Hepatocyte (in vitro differentiated cells): ENCODE results near the gene VASN. TPM values are rescaled to one million over a fixed set of nuclear protein-coding genes. Genes with fewer than 3 reads are reported as not detected.
A peak's percentile ranks its signal among the peaks of the same experiment; 100 is the strongest.

Experiments
- DNase-seq: peaks from one replicate; pipeline ENCODE4 v3.0.0-alpha.2; 2016; ENCODE audit warnings: low spot score
- H2AFZ ChIP-seq: fragments of 200-600 bp; sonication (generic); 2 replicates; pipeline ENCODE4 v1.6.0; 2016; ENCODE audit warnings: antibody characterized with exemption, mild to moderate bottlenecking
- H3K27ac ChIP-seq: fragments of 200-600 bp; sonication (generic); 2 replicates; pipeline ENCODE4 v1.5.1; 2016; ENCODE audit warnings: mild to moderate bottlenecking
- H3K27me3 ChIP-seq: fragments of 200-600 bp; sonication (generic); 2 replicates; pipeline ENCODE4 v1.6.1; 2016
- H3K36me3 ChIP-seq: fragments of 200-600 bp; sonication (generic); replicated peaks from 2 replicates; pipeline ENCODE4 v1.5.1; 2016; ENCODE audit warnings: low read depth; ENCODE audit not compliant: insufficient read depth
- H3K4me1 ChIP-seq: fragments of 200-600 bp; sonication (generic); 2 replicates; pipeline ENCODE4 v1.5.1; 2016; ENCODE audit warnings: mild to moderate bottlenecking, moderate library complexity; ENCODE audit not compliant: insufficient read depth
- H3K4me2 ChIP-seq: fragments of 200-600 bp; sonication (generic); 2 replicates; pipeline ENCODE4 v1.6.0; 2016
- H3K4me3 ChIP-seq: fragments of 200-600 bp; sonication (generic); 2 replicates; pipeline ENCODE4 v1.5.1; 2016; ENCODE audit warnings: mild to moderate bottlenecking
- H3K79me2 ChIP-seq: fragments of 200-600 bp; sonication (generic); 2 replicates; pipeline ENCODE4 v1.6.0; 2017; ENCODE audit warnings: mild to moderate bottlenecking
- H3K9me2 ChIP-seq: fragments of 200-600 bp; sonication (generic); replicated peaks from 2 replicates; pipeline ENCODE4 v1.6.0; 2017; ENCODE audit warnings: mild to moderate bottlenecking; ENCODE audit not compliant: insufficient read depth
- H3K9me3 ChIP-seq: fragments of 200-600 bp; sonication (generic); 2 replicates; pipeline ENCODE4 v1.5.1; 2016; ENCODE audit warnings: low read depth, mild to moderate bottlenecking
- H4K20me1 ChIP-seq: fragments of 200-600 bp; sonication (generic); 2 replicates; pipeline ENCODE4 v1.6.0; 2016; ENCODE audit warnings: mild to moderate bottlenecking; ENCODE audit not compliant: insufficient read depth, poor library complexity, severe bottlenecking
- CTCF ChIP-seq: fragments of 200-600 bp; sonication (generic); IDR thresholded peaks from 2 replicates; pipeline ENCODE4 v1.5.1; 2016; ENCODE audit warnings: antibody characterized with exemption, mild to moderate bottlenecking; ENCODE audit not compliant: poor library complexity
- EZH2 ChIP-seq: fragments of 200-600 bp; sonication (generic); IDR thresholded peaks from 2 replicates; pipeline ENCODE4 v1.6.1; 2016; ENCODE audit warnings: antibody characterized with exemption, mild to moderate bottlenecking, borderline replicate concordance
- EZH2phosphoT487 ChIP-seq: fragments of 200-600 bp; sonication (generic); IDR thresholded peaks from one replicate; pipeline ENCODE4 v1.6.1; 2018; ENCODE audit warnings: antibody characterized with exemption, mild to moderate bottlenecking, low read depth, moderate library complexity; ENCODE audit not compliant: unreplicated experiment, severe bottlenecking
- WGBS: methylation state at CpG from one replicate; pipeline ENCODE4 v1.1.6; 2016; ENCODE audit warnings: low lambda C conversion rate; ENCODE audit errors: missing lambda C conversion rate; 5-methylcytosine and 5-hydroxymethylcytosine counted together
- polyA plus RNA-seq: library from polyadenylated mRNA; unstranded; fragments of >200 nt; fragmentation: Nextera tagmentation; extraction: Ambion mirVana; gene quantifications from 2 replicates; pipeline ENCODE4 v1.2.1, GENCODE V29; 2016
- total RNA-seq: library from RNA; depleted of rRNA; stranded (reverse); fragments of >200 nt; gene quantifications from 2 replicates; pipeline ENCODE4 v1.2.3, GENCODE V29; 2014

VASN gene
- total and polyA plus RNA-seq, 2 experiments from 2014 or later: 12.1 to 64.2 TPM

- Histone ChIP-seq H3K9me2 (no peaks in the 10 kb centered on the region), H3K4me1 (peaks cover 7% of the 10 kb centered on the region), H3K4me3 (no peak overlapping the region), H4K20me1 (peaks cover 9% of the 10 kb centered on the region), H3K9me3 (no peaks in the 10 kb centered on the region), H3K4me2 (no peak overlapping the region), H3K36me3 (no peaks in the 10 kb centered on the region), H2AFZ (no peak overlapping the region), H3K79me2 (peaks cover 26% of the 10 kb centered on the region), H3K27me3 (no peaks in the 10 kb centered on the region), H3K27ac (peak overlapping the region; percentile 24)
- peak; percentile 72 for DNase-seq
- WGBS: 66% methylated on average over 15 of the region's 15 CpGs
- TF ChIP-seq EZH2phosphoT487 (no peak), EZH2 (no peak), CTCF (no peak)
Observed at GRCh38 chr16:4410335-4411075, 38.9 kb downstream of the VASN start.

GRCh38 chr16:4411684-4412083, 40.0 kb downstream of the VASN start:
- H3K4me2 ChIP-seq: no peak overlapping the region
- no peak overlapping the region for H2AFZ ChIP-seq
- H3K27me3 ChIP-seq: no peaks in the 10 kb centered on the region
- no peak for DNase-seq
- H3K36me3 ChIP-seq: no peaks in the 10 kb centered on the region
- peaks cover 10% of the 10 kb centered on the region for H4K20me1 ChIP-seq
- no peak overlapping the region for H3K27ac ChIP-seq
- H3K9me2 ChIP-seq: no peaks in the 10 kb centered on the region
- TF ChIP-seq EZH2 (no peak), CTCF (no peak), EZH2phosphoT487 (no peak)
- no peak overlapping the region for H3K4me3 ChIP-seq
- peaks cover 26% of the 10 kb centered on the region for H3K79me2 ChIP-seq
- no peaks in the 10 kb centered on the region for H3K9me3 ChIP-seq
- 88% methylated on average over 16 of the region's 16 CpGs for WGBS
- H3K4me1 ChIP-seq: peaks cover 7% of the 10 kb centered on the region

GRCh38 chr16:4412159-4412558, 40.5 kb downstream of the VASN start:
- Histone ChIP-seq H3K27ac (no peak overlapping the region), H2AFZ (no peak overlapping the region), H4K20me1 (peaks cover 10% of the 10 kb centered on the region)

More at GRCh38 chr16:4412159-4412558, 40.5 kb downstream of the VASN start:
- H3K79me2 ChIP-seq: peaks cover 26% of the 10 kb centered on the region
- no peak overlapping the region for H3K4me2 ChIP-seq
- H3K4me1 ChIP-seq: peaks cover 7% of the 10 kb centered on the region
- H3K36me3 ChIP-seq: no peaks in the 10 kb centered on the region
- no peak for DNase-seq
- TF ChIP-seq EZH2 (no peak), EZH2phosphoT487 (no peak), CTCF (no peak)
- no peaks in the 10 kb centered on the region for H3K9me2 ChIP-seq
- no peaks in the 10 kb centered on the region for H3K9me3 ChIP-seq
- WGBS: 95% methylated on average over 8 of the region's 8 CpGs
- H3K4me3 ChIP-seq: no peak overlapping the region
- no peaks in the 10 kb centered on the region for H3K27me3 ChIP-seq
